Measurements from ENCODE around the gene CD19. TPM values are rescaled to one million over a fixed set of nuclear protein-coding genes. Genes with fewer than 3 reads are reported as not detected.
"Not testable (repeated sequence)": the region's sequence is repeated elsewhere in the genome, so short reads cannot be mapped to it uniquely, and the experiment has no call there.

Gene CD19
- total RNA-seq = under 1 TPM in 1 of 2 donors, not detected in 1; 0.24 TPM

- no peaks in the 10 kb centered on the region for H3K9me3 ChIP-seq
- no peak within 1 kb of the TSS for H3K4me3 ChIP-seq
- no peak within 1 kb of the TSS for H3K27ac ChIP-seq
- no peak for DNase-seq (ENCODE audit: low spot score)
- no peaks in the 10 kb centered on the region for H3K4me1 ChIP-seq
- no peaks in the 10 kb centered on the region for H3K36me3 ChIP-seq
- no peaks in the 10 kb centered on the region for H3K27me3 ChIP-seq
- TF ChIP-seq CTCF (IDR thresholded peaks at IDR 0.05) = no peak
Measured at GRCh38 chr16:28931801-28932225, at the start of gene CD19. CD19 (plus strand) TSS chr16:28931971; CDS start chr16:28932001, 30 bp downstream.

- TF ChIP-seq CTCF (IDR thresholded peaks at IDR 0.05) = no peak
- Histone ChIP-seq H3K4me1 (peaks cover 0 to 15% of the 10 kb centered on the region in 2 donors), H3K27ac (no peak overlapping the region), H3K27me3 (no peaks in the 10 kb centered on the region), H3K36me3 (no peaks in the 10 kb centered on the region), H3K9me3 (no peaks in the 10 kb centered on the region), H3K4me3 (no peak overlapping the region)
- no peak for DNase-seq (ENCODE audit: low spot score)
Measured at GRCh38 chr16:28882551-28883160, 49.1 kb upstream of the CD19 start.

GRCh38 chr16:28883221-28883996, 48.4 kb upstream of the CD19 start:
- no peaks in the 10 kb centered on the region for H3K36me3 ChIP-seq
- DNase-seq (ENCODE audit: low spot score) = no peak
- H3K9me3 ChIP-seq = no peaks in the 10 kb centered on the region
- H3K27me3 ChIP-seq = no peaks in the 10 kb centered on the region
- no peak overlapping the region for H3K4me3 ChIP-seq
- H3K27ac ChIP-seq = no peak overlapping the region
- TF ChIP-seq CTCF (IDR thresholded peaks at IDR 0.05) = no peak
- peaks cover 0 to 15% of the 10 kb centered on the region in 2 donors for H3K4me1 ChIP-seq

- H3K36me3 ChIP-seq = no peaks in the 10 kb centered on the region
- no peak for TF ChIP-seq CTCF (IDR thresholded peaks at IDR 0.05)
- no peak for DNase-seq (ENCODE audit: low spot score)
- H3K9me3 ChIP-seq = no peaks in the 10 kb centered on the region
- no peaks in the 10 kb centered on the region for H3K27me3 ChIP-seq
- H3K27ac ChIP-seq = no peak overlapping the region
- no peak overlapping the region for H3K4me3 ChIP-seq
- H3K4me1 ChIP-seq = peaks cover 0 to 12% of the 10 kb centered on the region in 2 donors
Measured at GRCh38 chr16:28884045-28884444, 47.7 kb upstream of the CD19 start.

- H3K27ac ChIP-seq = no peak overlapping the region
- H3K36me3 ChIP-seq = no peaks in the 10 kb centered on the region
- H3K27me3 ChIP-seq = no peaks in the 10 kb centered on the region
- no peaks in the 10 kb centered on the region for H3K4me1 ChIP-seq
- no peak for TF ChIP-seq CTCF (IDR thresholded peaks at IDR 0.05)
- no peaks in the 10 kb centered on the region for H3K9me3 ChIP-seq
- no peak overlapping the region for H3K4me3 ChIP-seq
- DNase-seq (ENCODE audit: low spot score) = no peak
Measured at GRCh38 chr16:28886945-28887344, 44.8 kb upstream of the CD19 start.

GRCh38 chr16:28890355-28890754, 41.4 kb upstream of the CD19 start:
- H3K4me1 ChIP-seq; H3K4me3 ChIP-seq; H3K9me3 ChIP-seq; H3K27me3 ChIP-seq; DNase-seq (ENCODE audit: low spot score); H3K36me3 ChIP-seq; H3K27ac ChIP-seq: not testable (repeated sequence)
